ENCODE measurements around the gene SOX10. TPM values are rescaled to one million over a fixed set of nuclear protein-coding genes. Genes with fewer than 3 reads are reported as not detected.

SOX10 gene
- total RNA-seq, 1 donor from 2014 or later, result 23.0 TPM

DNA sequence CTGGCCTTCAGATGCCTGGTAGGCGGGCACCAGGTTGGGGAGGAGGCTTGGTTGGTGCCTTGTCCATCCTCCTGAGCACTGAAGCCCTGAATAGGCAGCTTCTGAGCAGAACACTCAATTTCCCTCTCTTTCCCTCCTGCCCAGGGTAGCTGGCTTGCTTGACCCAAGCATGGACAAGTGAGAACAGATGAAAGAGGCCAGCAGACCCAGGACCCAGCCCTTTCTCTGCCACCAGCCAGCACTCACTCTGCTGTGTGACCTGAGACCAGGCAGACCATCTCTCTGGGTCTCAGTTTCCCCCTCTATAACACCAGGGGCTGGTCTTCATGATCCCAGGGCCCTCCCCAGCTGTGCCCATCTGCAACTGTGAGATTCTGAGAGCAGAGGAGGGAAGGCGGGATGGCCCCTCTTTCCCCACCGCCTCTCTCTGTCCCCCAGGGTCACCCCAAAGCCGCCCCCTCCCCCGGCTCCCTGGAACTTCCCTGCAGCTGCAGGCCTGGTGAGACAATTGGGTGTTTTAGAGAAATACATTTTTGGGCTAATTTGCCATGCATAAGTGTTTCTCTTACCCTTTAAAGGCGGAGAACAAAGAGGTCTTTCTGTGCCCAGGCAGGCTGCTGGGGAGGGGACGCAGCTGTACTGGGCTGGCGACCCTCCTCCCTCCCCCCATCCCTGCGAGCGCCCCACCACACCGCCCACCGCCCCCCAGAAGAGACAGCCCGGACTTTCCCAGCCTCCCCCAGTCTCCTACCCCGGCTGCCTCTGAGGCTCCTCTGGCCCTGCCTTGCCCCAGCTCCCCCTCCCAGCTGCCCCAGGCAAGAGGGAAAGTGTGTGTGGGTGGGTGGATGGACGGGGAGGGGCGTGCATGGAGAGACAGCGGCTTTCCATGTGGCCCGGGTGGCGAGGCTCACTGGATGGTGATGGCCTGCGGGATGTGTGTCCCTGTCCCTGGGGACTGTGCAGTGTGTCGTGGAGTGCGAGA, 42.1 kb upstream of the SOX10 start:
- intact Hi-C loops (cut with DNase I), result no loop called here
- no peaks in the 10 kb centered on the region for H3K9me3 ChIP-seq
- H3K27me3 ChIP-seq, result no peaks in the 10 kb centered on the region
- H3K4me1 ChIP-seq, result no peaks in the 10 kb centered on the region
- TF ChIP-seq, protein P1, sequence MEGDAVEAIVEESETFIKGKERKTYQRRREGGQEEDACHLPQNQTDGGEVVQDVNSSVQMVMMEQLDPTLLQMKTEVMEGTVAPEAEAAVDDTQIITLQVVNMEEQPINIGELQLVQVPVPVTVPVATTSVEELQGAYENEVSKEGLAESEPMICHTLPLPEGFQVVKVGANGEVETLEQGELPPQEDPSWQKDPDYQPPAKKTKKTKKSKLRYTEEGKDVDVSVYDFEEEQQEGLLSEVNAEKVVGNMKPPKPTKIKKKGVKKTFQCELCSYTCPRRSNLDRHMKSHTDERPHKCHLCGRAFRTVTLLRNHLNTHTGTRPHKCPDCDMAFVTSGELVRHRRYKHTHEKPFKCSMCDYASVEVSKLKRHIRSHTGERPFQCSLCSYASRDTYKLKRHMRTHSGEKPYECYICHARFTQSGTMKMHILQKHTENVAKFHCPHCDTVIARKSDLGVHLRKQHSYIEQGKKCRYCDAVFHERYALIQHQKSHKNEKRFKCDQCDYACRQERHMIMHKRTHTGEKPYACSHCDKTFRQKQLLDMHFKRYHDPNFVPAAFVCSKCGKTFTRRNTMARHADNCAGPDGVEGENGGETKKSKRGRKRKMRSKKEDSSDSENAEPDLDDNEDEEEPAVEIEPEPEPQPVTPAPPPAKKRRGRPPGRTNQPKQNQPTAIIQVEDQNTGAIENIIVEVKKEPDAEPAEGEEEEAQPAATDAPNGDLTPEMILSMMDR (IDR thresholded peaks at IDR 0.05), result no peak
- no peaks in the 10 kb centered on the region for H3K36me3 ChIP-seq
- no peak for DNase-seq (ENCODE audit: low spot score in 2 of 2)
- no peak overlapping the region for H3K4me3 ChIP-seq
- no peak overlapping the region for H3K27ac ChIP-seq

DNA sequence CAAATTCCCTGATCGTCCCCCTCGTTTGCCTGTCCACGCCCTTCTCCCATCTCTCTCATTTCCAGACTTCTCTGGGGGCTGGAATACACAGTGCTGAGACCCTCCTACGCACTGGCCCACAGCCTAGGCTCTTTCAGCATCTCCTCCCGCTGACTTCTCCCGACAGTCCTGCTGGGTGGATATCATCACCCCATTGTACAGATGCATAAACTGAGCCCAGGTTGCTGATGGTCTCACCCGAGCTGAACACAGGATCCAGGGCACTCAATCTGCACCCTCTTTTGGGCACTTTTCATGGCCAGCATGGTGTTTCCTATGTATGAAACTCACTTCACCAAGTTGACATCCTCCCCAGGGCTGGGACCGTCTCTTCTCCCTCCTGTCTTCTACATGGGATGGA, 41.2 kb upstream of the SOX10 start:
- DNase-seq (ENCODE audit: low spot score in 2 of 2), result no peak
- no peaks in the 10 kb centered on the region for H3K27me3 ChIP-seq
- H3K9me3 ChIP-seq, result no peaks in the 10 kb centered on the region
- TF ChIP-seq, protein P1 (IDR thresholded peaks at IDR 0.05), result no peak
- no peaks in the 10 kb centered on the region for H3K36me3 ChIP-seq
- no peaks in the 10 kb centered on the region for H3K4me1 ChIP-seq
- intact Hi-C loops (cut with DNase I), result no loop called here
- no peak overlapping the region for H3K4me3 ChIP-seq
- H3K27ac ChIP-seq, result no peak overlapping the region

DNA sequence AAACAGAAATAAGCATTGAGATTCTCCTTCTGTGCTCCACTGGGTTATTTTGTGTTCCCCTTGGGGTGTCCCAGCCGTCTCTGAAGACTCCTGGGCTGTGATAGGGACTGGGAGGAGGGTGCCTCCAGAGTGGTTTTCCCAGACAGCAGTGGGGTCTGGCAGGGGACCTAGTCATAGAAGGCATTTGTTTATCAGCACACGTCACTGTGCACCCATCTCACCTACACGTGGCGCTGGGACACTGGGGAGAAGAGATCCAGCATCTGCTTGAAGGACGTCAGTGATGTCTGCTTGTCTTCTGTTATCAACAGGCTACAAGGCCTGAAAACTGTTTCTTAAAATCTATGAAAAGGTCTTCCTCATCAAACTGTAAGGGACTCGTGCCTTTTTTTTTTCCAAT, 38.7 kb upstream of the SOX10 start:
- TF ChIP-seq, protein P1 (IDR thresholded peaks at IDR 0.05), result no peak
- Histone ChIP-seq H3K36me3 (no peaks in the 10 kb centered on the region), H3K9me3 (no peaks in the 10 kb centered on the region), H3K4me1 (no peaks in the 10 kb centered on the region), H3K4me3 (no peak overlapping the region), H3K27me3 (no peaks in the 10 kb centered on the region), H3K27ac (no peak overlapping the region)
- no peak for DNase-seq (ENCODE audit: low spot score in 2 of 2)
- intact Hi-C loops (cut with DNase I), result no loop called here

DNA sequence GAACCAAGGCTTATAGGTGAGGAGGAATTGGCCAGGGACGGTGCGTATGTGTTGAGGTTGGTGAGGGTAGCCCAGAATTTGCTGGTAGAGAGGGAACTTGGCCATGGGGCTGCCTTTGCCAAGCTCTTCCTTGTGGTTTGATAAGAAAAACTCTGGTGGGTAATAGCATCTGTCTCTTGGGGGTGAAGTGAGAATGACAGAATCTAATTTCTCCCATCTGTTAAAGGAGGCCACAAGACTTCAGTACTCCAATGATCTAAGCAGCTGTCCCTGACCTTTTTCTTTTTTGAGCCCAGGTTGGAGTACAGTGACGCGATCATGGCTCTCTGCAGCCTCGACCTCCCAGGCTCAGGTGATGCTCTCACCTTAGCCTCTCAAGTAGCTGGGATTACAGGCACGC, 36.9 kb upstream of the SOX10 start:
- H3K4me3 ChIP-seq, result no peak overlapping the region
- no peak overlapping the region for H3K27ac ChIP-seq
- DNase-seq (ENCODE audit: low spot score in 2 of 2), result no peak
- TF ChIP-seq, protein P1 (IDR thresholded peaks at IDR 0.05), result no peak
- H3K36me3 ChIP-seq, result no peaks in the 10 kb centered on the region
- no peaks in the 10 kb centered on the region for H3K9me3 ChIP-seq
- H3K27me3 ChIP-seq, result no peaks in the 10 kb centered on the region
- intact Hi-C loops (cut with DNase I), result no loop called here
- H3K4me1 ChIP-seq, result no peaks in the 10 kb centered on the region

DNA sequence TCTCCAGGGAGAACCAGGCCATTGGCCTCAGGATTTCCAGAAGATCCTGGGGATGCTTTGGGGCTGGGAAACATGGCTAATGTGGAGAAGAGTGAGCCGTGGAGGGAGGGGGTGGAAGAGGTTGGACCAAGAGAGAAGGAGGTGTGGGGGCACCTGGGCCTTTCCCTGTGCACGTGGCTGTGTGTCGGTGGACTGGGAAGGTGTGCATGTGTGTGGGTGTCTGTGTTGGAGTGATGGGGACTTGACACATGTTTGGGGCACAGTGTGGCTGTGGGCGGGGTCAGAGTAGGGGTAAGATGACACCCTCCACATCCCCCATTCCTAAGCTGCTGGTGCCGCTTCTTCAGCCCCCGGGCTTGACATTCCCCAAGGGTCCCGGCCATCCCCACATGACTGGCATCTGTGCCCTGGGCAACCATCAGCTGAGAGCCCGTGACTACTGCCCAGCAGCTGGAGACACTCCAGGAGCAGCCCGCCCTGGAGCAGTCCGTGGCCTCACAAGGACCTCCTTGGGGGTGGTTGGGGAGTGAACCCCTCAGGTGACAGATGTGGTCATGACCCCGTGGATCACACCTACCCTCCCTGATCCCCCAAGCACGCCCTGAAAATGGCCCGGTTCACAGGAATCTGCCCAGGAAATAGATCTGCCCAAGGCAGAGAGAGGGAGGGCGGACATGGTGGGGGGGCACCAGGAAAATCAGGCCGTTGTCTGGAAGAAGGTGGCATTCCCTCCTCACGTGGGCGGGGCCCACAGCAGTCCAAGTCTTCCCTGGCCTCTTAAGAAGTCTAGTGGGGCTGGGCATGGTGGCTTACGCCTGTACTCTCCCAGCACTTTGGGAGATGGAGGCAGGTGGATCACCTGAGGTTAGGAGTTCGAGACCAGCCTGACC, 34.8 kb upstream of the SOX10 start:
- TF ChIP-seq, protein P1 (IDR thresholded peaks at IDR 0.05), result no peak
- Histone ChIP-seq H3K36me3 (no peaks in the 10 kb centered on the region), H3K27ac (no peak overlapping the region), H3K27me3 (no peaks in the 10 kb centered on the region), H3K9me3 (no peaks in the 10 kb centered on the region), H3K4me3 (no peak overlapping the region), H3K4me1 (no peaks in the 10 kb centered on the region)
- intact Hi-C loops (cut with DNase I), result no loop called here
- DNase-seq (ENCODE audit: low spot score in 2 of 2), result no peak
